SK-N-SH treated with all-trans-retinoic acid at 6 μM for 48 hours (cell line): Measurements from ENCODE around the gene TFF3.

Experiments
- ATAC-seq: fragments of 200-7000 bp; cut with Tn5 transposase; 3 replicates; pipeline ENCODE4 v1.9.1; 2020; ENCODE audit warnings: mild to moderate bottlenecking, moderate library complexity
- ARNTL ChIP-seq: fragments of 450-650 bp; formaldehyde crosslinking; IDR thresholded peaks from 2 replicates; pipeline ENCODE4 v1.5.0; 2020; ENCODE audit warnings: low read depth, mild to moderate bottlenecking, moderate library complexity, borderline replicate concordance
- BACH2 ChIP-seq: fragments of 250-450 bp; sonication (Bioruptor Pico); IDR thresholded peaks from 2 replicates; pipeline ENCODE4 v1.9.0; 2021; ENCODE audit warnings: mild to moderate bottlenecking, borderline replicate concordance
- CSDC2 ChIP-seq: fragments of 250-450 bp; sonication (Bioruptor Pico); IDR thresholded peaks from 2 replicates; pipeline ENCODE4 v1.5.0; 2020; ENCODE audit warnings: mild to moderate bottlenecking, moderate library complexity
- ESRRG ChIP-seq: fragments of 250-450 bp; sonication (Bioruptor Pico); IDR thresholded peaks from 2 replicates; pipeline ENCODE4 v1.6.1; 2021; ENCODE audit warnings: mild to moderate bottlenecking
- GLIS3 ChIP-seq: fragments of 250-450 bp; sonication (Bioruptor Pico); IDR thresholded peaks from 2 replicates; pipeline ENCODE4 v1.5.0; 2020; ENCODE audit warnings: mild to moderate bottlenecking, moderate library complexity
- ISL1 ChIP-seq: fragments of 250-450 bp; sonication (Bioruptor Pico); IDR thresholded peaks from 2 replicates; pipeline ENCODE4 v2.1.2; 2022; ENCODE audit warnings: mild to moderate bottlenecking, moderate library complexity
- OSR1 ChIP-seq: fragments of 250-450 bp; sonication (Bioruptor Pico); IDR thresholded peaks from 2 replicates; pipeline ENCODE4 v1.8.0; 2022; ENCODE audit warnings: moderate library complexity, mild to moderate bottlenecking, inconsistent platforms
- PATZ1 ChIP-seq: fragments of 250-450 bp; sonication (Bioruptor Pico); IDR thresholded peaks from 2 replicates; pipeline ENCODE4 v1.8.0; 2020; ENCODE audit warnings: mild to moderate bottlenecking, moderate library complexity, borderline replicate concordance
- PPARA ChIP-seq: fragments of 250-450 bp; sonication (Bioruptor Pico); IDR thresholded peaks from 2 replicates; pipeline ENCODE4 v1.5.0; 2020; ENCODE audit warnings: mild to moderate bottlenecking, borderline replicate concordance
- RARB ChIP-seq: fragments of 250-450 bp; sonication (Bioruptor Pico); IDR thresholded peaks from 2 replicates; pipeline ENCODE4 v1.8.0; 2021; ENCODE audit warnings: mild to moderate bottlenecking, moderate library complexity
- SNAI2 ChIP-seq: fragments of 250-450 bp; sonication (Bioruptor Pico); IDR thresholded peaks from 2 replicates; pipeline ENCODE4 v1.5.0; 2020; ENCODE audit warnings: mild to moderate bottlenecking, moderate library complexity
- TCF4 ChIP-seq: fragments of 250-450 bp; sonication (Bioruptor Pico); IDR thresholded peaks from 2 replicates; pipeline ENCODE4 v1.8.0; 2021; ENCODE audit warnings: mild to moderate bottlenecking, moderate library complexity, borderline replicate concordance
- TOX ChIP-seq: fragments of 250-450 bp; sonication (Bioruptor Pico); IDR thresholded peaks from 2 replicates; pipeline ENCODE4 v1.8.0; 2021; ENCODE audit warnings: mild to moderate bottlenecking, moderate library complexity, borderline replicate concordance
- TSHZ2 ChIP-seq: fragments of 250-450 bp; sonication (Bioruptor Pico); IDR thresholded peaks from 2 replicates; pipeline ENCODE4 v1.5.0; 2020; ENCODE audit warnings: mild to moderate bottlenecking, moderate library complexity
- ZC3H10 ChIP-seq: fragments of 250-450 bp; sonication (Bioruptor Pico); IDR thresholded peaks from 2 replicates; pipeline ENCODE4 v1.5.1; 2021; ENCODE audit warnings: mild to moderate bottlenecking, moderate library complexity
- ZFP3 ChIP-seq: fragments of 250-450 bp; sonication (Bioruptor Pico); IDR thresholded peaks from 2 replicates; pipeline ENCODE4 v1.5.0; 2020; ENCODE audit warnings: mild to moderate bottlenecking, moderate library complexity
- ZFP30 ChIP-seq: fragments of 450-650 bp; formaldehyde crosslinking; IDR thresholded peaks from 2 replicates; pipeline ENCODE4 v1.5.0; 2022; ENCODE audit warnings: mild to moderate bottlenecking, moderate library complexity
- ZNF565 ChIP-seq: fragments of 450-650 bp; formaldehyde crosslinking; conservative IDR thresholded peaks from 2 replicates; pipeline ENCODE4 v1.5.0; 2020; ENCODE audit warnings: low read depth, mild to moderate bottlenecking, moderate library complexity
- ZNF70 ChIP-seq: fragments of 450-650 bp; formaldehyde crosslinking; IDR thresholded peaks from 2 replicates; pipeline ENCODE4 v1.5.0; 2020; ENCODE audit warnings: mild to moderate bottlenecking, moderate library complexity
- ZNF8 ChIP-seq: fragments of 450-650 bp; formaldehyde crosslinking; IDR thresholded peaks from 2 replicates; pipeline ENCODE4 v1.5.0; 2020; ENCODE audit warnings: mild to moderate bottlenecking, moderate library complexity
- TF ChIP-seq, protein P1 (sequence below): fragments of 250-450 bp; sonication (Bioruptor Pico); IDR thresholded peaks from 2 replicates; pipeline ENCODE4 v1.5.1; 2021; ENCODE audit warnings: mild to moderate bottlenecking, moderate library complexity
- TF ChIP-seq, protein P2 (sequence below): fragments of 250-450 bp; sonication (Bioruptor Pico); IDR thresholded peaks from 2 replicates; pipeline ENCODE4 v1.5.1; 2020; ENCODE audit warnings: low read depth, mild to moderate bottlenecking, moderate library complexity
- TF ChIP-seq, protein P3 (sequence below): fragments of 250-450 bp; sonication (Bioruptor Pico); IDR thresholded peaks from 2 replicates; pipeline ENCODE4 v1.8.0; 2021; ENCODE audit warnings: low read depth, mild to moderate bottlenecking, moderate library complexity, borderline replicate concordance

The TFF3 gene

GRCh38 chr21:42350318-42350910 is 35.2 kb upstream of the TFF3 start:
- TF ChIP-seq OSR1 (CRISPR knock-in tag) (no peak), ZNF565 (no peak), TSHZ2 (CRISPR knock-in tag) (no peak), RARB (CRISPR knock-in tag) (no peak), ESRRG (CRISPR knock-in tag) (no peak), PPARA (CRISPR knock-in tag) (no peak)
- ATAC-seq = no peak

DNA sequence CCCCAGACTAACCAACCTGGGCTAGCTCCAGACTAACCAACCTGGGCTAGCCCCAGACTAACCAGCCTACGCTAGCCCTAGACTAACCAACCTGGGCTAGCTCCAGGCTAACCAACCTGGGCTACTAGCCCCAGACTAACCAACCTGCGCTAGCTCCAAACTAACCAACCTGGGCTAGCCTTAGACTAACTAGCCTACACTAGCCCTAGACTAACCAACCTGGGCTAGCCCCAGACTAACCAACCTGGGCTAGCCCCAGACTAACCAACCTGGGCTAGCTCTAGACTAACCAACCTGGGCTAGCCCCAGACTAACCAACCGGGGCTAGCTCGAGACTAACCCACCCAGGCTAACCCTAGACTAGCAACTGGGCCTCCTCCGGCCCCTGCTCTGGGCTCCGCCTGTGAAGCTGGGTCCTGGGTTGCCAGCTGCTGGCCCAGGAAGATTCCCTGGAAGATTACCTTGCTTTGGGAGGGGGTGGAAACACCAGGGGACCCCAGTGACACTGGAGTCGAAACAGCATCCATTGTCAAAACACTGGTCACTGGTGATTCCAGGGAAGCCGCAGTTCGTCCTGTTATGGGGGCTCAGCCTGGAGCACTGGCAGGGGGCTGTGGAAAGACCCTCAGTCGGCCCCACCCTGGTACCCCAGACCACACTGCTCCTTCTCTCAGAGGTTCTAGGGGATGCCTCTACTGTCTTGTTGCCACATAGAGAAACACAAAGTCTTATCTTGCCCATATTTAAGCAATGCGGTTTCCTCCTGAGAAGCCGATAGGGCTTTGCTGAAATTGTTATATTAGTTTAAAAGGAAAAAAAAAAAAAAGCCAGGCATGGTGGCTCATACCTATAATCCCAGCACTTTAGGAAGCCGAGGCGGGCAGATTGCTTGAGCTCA is 34.5 kb upstream of the TFF3 start:
- ATAC-seq = no peak
- TF ChIP-seq ZNF70 (CRISPR knock-in tag) (no peak), TSHZ2 (CRISPR knock-in tag) (no peak), ZFP30 (CRISPR knock-in tag) (no peak), ZNF8 (CRISPR knock-in tag) (no peak), ARNTL (no peak), PATZ1 (no peak), TOX (CRISPR knock-in tag) (no peak), CSDC2 (no peak), ZFP3 (CRISPR knock-in tag) (no peak), ESRRG (CRISPR knock-in tag) (no peak), GLIS3 (CRISPR knock-in tag) (no peak), BACH2 (no peak), ISL1 (CRISPR knock-in tag) (no peak), RARB (CRISPR knock-in tag) (no peak), TCF4 (CRISPR knock-in tag) (no peak), SNAI2 (CRISPR knock-in tag) (no peak), ZC3H10 (CRISPR knock-in tag) (no peak)
- TF ChIP-seq, protein P1, sequence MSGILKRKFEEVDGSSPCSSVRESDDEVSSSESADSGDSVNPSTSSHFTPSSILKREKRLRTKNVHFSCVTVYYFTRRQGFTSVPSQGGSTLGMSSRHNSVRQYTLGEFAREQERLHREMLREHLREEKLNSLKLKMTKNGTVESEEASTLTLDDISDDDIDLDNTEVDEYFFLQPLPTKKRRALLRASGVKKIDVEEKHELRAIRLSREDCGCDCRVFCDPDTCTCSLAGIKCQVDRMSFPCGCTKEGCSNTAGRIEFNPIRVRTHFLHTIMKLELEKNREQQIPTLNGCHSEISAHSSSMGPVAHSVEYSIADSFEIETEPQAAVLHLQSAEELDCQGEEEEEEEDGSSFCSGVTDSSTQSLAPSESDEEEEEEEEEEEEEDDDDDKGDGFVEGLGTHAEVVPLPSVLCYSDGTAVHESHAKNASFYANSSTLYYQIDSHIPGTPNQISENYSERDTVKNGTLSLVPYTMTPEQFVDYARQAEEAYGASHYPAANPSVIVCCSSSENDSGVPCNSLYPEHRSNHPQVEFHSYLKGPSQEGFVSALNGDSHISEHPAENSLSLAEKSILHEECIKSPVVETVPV (CRISPR knock-in tag) = no peak
- TF ChIP-seq, protein P2, sequence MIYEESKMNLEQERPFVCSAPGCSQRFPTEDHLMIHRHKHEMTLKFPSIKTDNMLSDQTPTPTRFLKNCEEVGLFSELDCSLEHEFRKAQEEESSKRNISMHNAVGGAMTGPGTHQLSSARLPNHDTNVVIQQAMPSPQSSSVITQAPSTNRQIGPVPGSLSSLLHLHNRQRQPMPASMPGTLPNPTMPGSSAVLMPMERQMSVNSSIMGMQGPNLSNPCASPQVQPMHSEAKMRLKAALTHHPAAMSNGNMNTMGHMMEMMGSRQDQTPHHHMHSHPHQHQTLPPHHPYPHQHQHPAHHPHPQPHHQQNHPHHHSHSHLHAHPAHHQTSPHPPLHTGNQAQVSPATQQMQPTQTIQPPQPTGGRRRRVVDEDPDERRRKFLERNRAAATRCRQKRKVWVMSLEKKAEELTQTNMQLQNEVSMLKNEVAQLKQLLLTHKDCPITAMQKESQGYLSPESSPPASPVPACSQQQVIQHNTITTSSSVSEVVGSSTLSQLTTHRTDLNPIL (CRISPR knock-in tag) = no peak
- TF ChIP-seq, protein P3, sequence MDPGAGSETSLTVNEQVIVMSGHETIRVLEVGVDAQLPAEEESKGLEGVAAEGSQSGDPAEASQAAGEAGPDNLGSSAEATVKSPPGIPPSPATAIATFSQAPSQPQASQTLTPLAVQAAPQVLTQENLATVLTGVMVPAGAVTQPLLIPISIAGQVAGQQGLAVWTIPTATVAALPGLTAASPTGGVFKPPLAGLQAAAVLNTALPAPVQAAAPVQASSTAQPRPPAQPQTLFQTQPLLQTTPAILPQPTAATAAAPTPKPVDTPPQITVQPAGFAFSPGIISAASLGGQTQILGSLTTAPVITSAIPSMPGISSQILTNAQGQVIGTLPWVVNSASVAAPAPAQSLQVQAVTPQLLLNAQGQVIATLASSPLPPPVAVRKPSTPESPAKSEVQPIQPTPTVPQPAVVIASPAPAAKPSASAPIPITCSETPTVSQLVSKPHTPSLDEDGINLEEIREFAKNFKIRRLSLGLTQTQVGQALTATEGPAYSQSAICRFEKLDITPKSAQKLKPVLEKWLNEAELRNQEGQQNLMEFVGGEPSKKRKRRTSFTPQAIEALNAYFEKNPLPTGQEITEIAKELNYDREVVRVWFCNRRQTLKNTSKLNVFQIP = no peak
